ENCODE data around the gene ZNF384.
A peak's percentile ranks its signal among the peaks of the same experiment; 100 is the strongest.

The ZNF384 gene

GRCh38 chr12:6635856-6636531 is 53.2 kb downstream of the ZNF384 start, which contains the start of gene LPAR5 (continued):
- TF ChIP-seq SP7 (tag by site-specific recombination; IDR thresholded peaks at IDR 0.05) (no peak), ZNF19 (tag by site-specific recombination; IDR thresholded peaks at IDR 0.05; ENCODE audit: low read depth) (no peak), BCL6B (tag by site-specific recombination; IDR thresholded peaks at IDR 0.05) (no peak), ZNF521 (tag by site-specific recombination; IDR thresholded peaks at IDR 0.05) (no peak), ZNF292 (tag by site-specific recombination; IDR thresholded peaks at IDR 0.05; ENCODE audit: borderline replicate concordance, low read depth) (no peak), ZIC2 (tag by site-specific recombination; IDR thresholded peaks at IDR 0.05) (peak; percentile 75), ZBTB11 (tag by site-specific recombination; conservative IDR thresholded peaks at IDR 0.05; ENCODE audit: low read depth) (no peak), ZNF548 (tag by site-specific recombination; IDR thresholded peaks at IDR 0.05) (no peak)

GRCh38 chr12:6635375-6635855 is 53.8 kb downstream of the ZNF384 start:
- TF ChIP-seq ZNF423 (tag by site-specific recombination; IDR thresholded peaks at IDR 0.05): peak; percentile 61; the same call in 1 of the 2 replicates
- no peak for TF ChIP-seq ZNF19 (tag by site-specific recombination; IDR thresholded peaks at IDR 0.05; ENCODE audit: low read depth)
- no peak for TF ChIP-seq ZNF274 (IDR thresholded peaks at IDR 0.05; ENCODE audit: low read length)
- no peak for TF ChIP-seq ZNF274 (tag by site-specific recombination; IDR thresholded peaks at IDR 0.05; ENCODE audit: borderline replicate concordance)
- TF ChIP-seq ZBTB48 (tag by site-specific recombination; IDR thresholded peaks at IDR 0.05): peak; percentile 48; the same call in 1 of the 2 replicates
- TF ChIP-seq ZIC2 (tag by site-specific recombination; IDR thresholded peaks at IDR 0.05): peak; percentile 72
- peak; percentile 39; the same call in 1 of the 2 replicates for TF ChIP-seq ZBTB20 (tag by site-specific recombination; IDR thresholded peaks at IDR 0.05)
- peak; percentile 81 for TF ChIP-seq ZNF398 (tag by site-specific recombination; IDR thresholded peaks at IDR 0.05)
- TF ChIP-seq GLIS1 (tag by site-specific recombination; IDR thresholded peaks at IDR 0.05): peak; percentile 100
- Histone ChIP-seq H3K9me3 (ENCODE audit: control insufficient read depth, insufficient read depth, low read depth, low read length) (no peaks in the 10 kb centered on the region), H3K36me3 (ENCODE audit: control insufficient read depth in 2 of 2, insufficient read depth in 1 of 2, low read length in 2 of 2) (no peaks in the 10 kb centered on the region), H3K4me1 (ENCODE audit: control insufficient read depth, insufficient read depth, low read length) (peaks cover 3% of the 10 kb centered on the region; the same call in 1 of the 2 replicates), H3K27ac (ENCODE audit: extremely low read depth, low read depth, low read length) (no peak overlapping the region), H3K4me3 (ENCODE audit: low read depth, low read length) (no peak overlapping the region)
- CTCF ChIA-PET: interaction anchor here (0.9 to 1.7 kb wide), 3 partner anchors 14 to 191 kb away, joined by 3 to 4 read pairs (median 3); no protein-coding TSS in a partner anchor
- POLR2A ChIA-PET: interaction anchor here (0.5 to 0.7 kb wide), 2 partner anchors 8 to 65 kb away, joined by 3 to 5 read pairs; no protein-coding TSS in a partner anchor
